RWPE2 (cell line): ENCODE measurements around the gene DOCK8.

Experiments
- ATAC-seq: fragments of 200-7000 bp; cut with Tn5 transposase; 3 replicates; pipeline ENCODE4 v1.9.1; 2021; ENCODE audit warnings: low read depth
- DNase-seq: peaks from one replicate; pipeline ENCODE4 v3.0.0-alpha.2; 2020; ENCODE audit warnings: low spot score
- H3K27ac ChIP-seq: fragments of 450-650 bp; 2 replicates; pipeline ENCODE4 v1.5.1; 2017; ENCODE audit warnings: mild to moderate bottlenecking; ENCODE audit not compliant: poor library complexity, severe bottlenecking
- H3K27me3 ChIP-seq: fragments of 250-450 bp; sonication (Bioruptor Pico); 2 replicates; pipeline ENCODE4 v1.5.1; 2021; ENCODE audit warnings: mild to moderate bottlenecking, moderate library complexity; ENCODE audit not compliant: insufficient read depth, poor library complexity, severe bottlenecking
- H3K36me3 ChIP-seq: fragments of 250-450 bp; sonication (Bioruptor Pico); 2 replicates; pipeline ENCODE4 v1.5.1; 2020; ENCODE audit warnings: low read depth, mild to moderate bottlenecking, moderate library complexity
- H3K4me1 ChIP-seq: fragments of 250-450 bp; sonication (Bioruptor Pico); 2 replicates; pipeline ENCODE4 v1.5.1; 2021; ENCODE audit warnings: mild to moderate bottlenecking, moderate library complexity; ENCODE audit not compliant: insufficient read depth, poor library complexity, severe bottlenecking
- H3K4me3 ChIP-seq: fragments of 250-450 bp; sonication (Bioruptor Pico); 2 replicates; pipeline ENCODE4 v1.5.1; 2021; ENCODE audit warnings: mild to moderate bottlenecking, moderate library complexity; ENCODE audit not compliant: severe bottlenecking
- H3K9me3 ChIP-seq: fragments of 250-450 bp; sonication (Bioruptor Pico); 2 replicates; pipeline ENCODE4 v1.5.1; 2021; ENCODE audit warnings: mild to moderate bottlenecking, moderate library complexity; ENCODE audit not compliant: severe bottlenecking
- CTCF ChIP-seq: fragments of 450-650 bp; IDR thresholded peaks from one replicate; pipeline ENCODE4 v1.5.1; 2017; ENCODE audit warnings: mild to moderate bottlenecking, moderate library complexity; ENCODE audit not compliant: poor library complexity, severe bottlenecking

Gene DOCK8

GRCh38 chr9:279674-280073 lies 65.0 kb downstream of the DOCK8 start:
- Histone ChIP-seq H3K9me3 (no peaks in the 10 kb centered on the region), H3K36me3 (no peaks in the 10 kb centered on the region), H3K27ac (no peak overlapping the region), H3K27me3 (no peaks in the 10 kb centered on the region), H3K4me1 (no peaks in the 10 kb centered on the region), H3K4me3 (no peak overlapping the region)
- DNase-seq (no peak), ATAC-seq (no peak)
- TF ChIP-seq CTCF, result no peak

GRCh38 chr9:281741-282645 lies 67.3 kb downstream of the DOCK8 start:
- H3K36me3 ChIP-seq, result no peaks in the 10 kb centered on the region
- DNase-seq (no peak), ATAC-seq (no peak)
- no peak overlapping the region for H3K4me3 ChIP-seq
- no peaks in the 10 kb centered on the region for H3K27me3 ChIP-seq
- H3K4me1 ChIP-seq, result no peaks in the 10 kb centered on the region
- H3K9me3 ChIP-seq, result no peaks in the 10 kb centered on the region
- no peak overlapping the region for H3K27ac ChIP-seq
- no peak for TF ChIP-seq CTCF

GRCh38 chr9:286071-286740 lies 71.5 kb downstream of the DOCK8 start:
- DNase-seq (no peak), ATAC-seq (no peak)
- Histone ChIP-seq H3K36me3 (no peaks in the 10 kb centered on the region), H3K9me3 (no peaks in the 10 kb centered on the region), H3K4me3 (no peak overlapping the region), H3K27ac (no peak overlapping the region), H3K4me1 (no peaks in the 10 kb centered on the region), H3K27me3 (peaks cover 10% of the 10 kb centered on the region)
- TF ChIP-seq CTCF, result no peak

- Histone ChIP-seq H3K4me1 (no peaks in the 10 kb centered on the region), H3K9me3 (no peaks in the 10 kb centered on the region), H3K36me3 (no peaks in the 10 kb centered on the region), H3K27me3 (peaks cover 14% of the 10 kb centered on the region), H3K4me3 (no peak overlapping the region), H3K27ac (no peak overlapping the region)
- no peak for TF ChIP-seq CTCF
- ATAC-seq (no peak), DNase-seq (no peak)
Measured at GRCh38 chr9:289121-289520, 74.5 kb downstream of the DOCK8 start.
